Trophoblast cell (in vitro differentiated cells and primary cell): Measurements from ENCODE around the gene ZNF524.

Source experiments
- DNase-seq, 2 donors: peaks; one replicate each; pipeline ENCODE4 v3.0.0-alpha.2; 2016
- H2AFZ ChIP-seq: 2 replicates; pipeline ENCODE4 v1.6.1; 2013; ENCODE audit warnings: low read length, moderate library complexity, mild to moderate bottlenecking; ENCODE audit not compliant: insufficient read depth, poor library complexity
- H2AK5ac ChIP-seq: 2 replicates; pipeline ENCODE4 v1.6.1; 2013; ENCODE audit warnings: mild to moderate bottlenecking, low read length
- H2BK120ac ChIP-seq: 2 replicates; pipeline ENCODE4 v1.6.1; 2013; ENCODE audit warnings: low read length, mild to moderate bottlenecking, moderate library complexity; ENCODE audit not compliant: insufficient read depth, poor library complexity
- H2BK12ac ChIP-seq: 2 replicates; pipeline ENCODE4 v1.6.1; 2013; ENCODE audit warnings: mild to moderate bottlenecking, low read length, moderate library complexity
- H2BK5ac ChIP-seq: 2 replicates; pipeline ENCODE4 v1.6.1; 2013; ENCODE audit warnings: low read length, low read depth, moderate library complexity, mild to moderate bottlenecking; ENCODE audit not compliant: poor library complexity
- H3K14ac ChIP-seq: 2 replicates; pipeline ENCODE4 v1.6.1; 2013; ENCODE audit warnings: mild to moderate bottlenecking, low read length
- H3K18ac ChIP-seq: 2 replicates; pipeline ENCODE4 v1.6.1; 2013; ENCODE audit warnings: mild to moderate bottlenecking, low read length
- H3K23ac ChIP-seq: 2 replicates; pipeline ENCODE4 v1.6.1; 2013; ENCODE audit warnings: low read length
- H3K27ac ChIP-seq: 2 replicates; pipeline ENCODE4 v1.5.1; 2013; ENCODE audit warnings: low read depth, mild to moderate bottlenecking, inconsistent platforms, low read length, moderate library complexity
- H3K27me3 ChIP-seq: 2 replicates; pipeline ENCODE4 v1.6.1; 2013; ENCODE audit warnings: inconsistent platforms, mild to moderate bottlenecking, low read length, moderate library complexity; ENCODE audit not compliant: insufficient read depth
- H3K36me3 ChIP-seq, 2 experiments: 1 replicate in 1 of 2; 2 replicates in 1 of 2; pipeline ENCODE4 v1.6.1; 2013; ENCODE audit warnings: low read length in 2 of 2, mild to moderate bottlenecking in 2 of 2, moderate library complexity in 1 of 2; ENCODE audit not compliant: insufficient read depth in 2 of 2, control insufficient read depth in 1 of 2
- H3K4ac ChIP-seq: 2 replicates; pipeline ENCODE4 v1.6.1; 2013; ENCODE audit warnings: low read depth, mild to moderate bottlenecking, low read length, moderate library complexity
- H3K4me1 ChIP-seq, 2 experiments: 1 replicate in 1 of 2; 2 replicates in 1 of 2; pipeline ENCODE4 v1.6.1; 2013; ENCODE audit warnings: low read length in 2 of 2, mild to moderate bottlenecking in 2 of 2, moderate library complexity in 1 of 2; ENCODE audit not compliant: insufficient read depth in 2 of 2, control insufficient read depth in 1 of 2
- H3K4me2 ChIP-seq: 2 replicates; pipeline ENCODE4 v1.6.1; 2013; ENCODE audit warnings: inconsistent platforms, mild to moderate bottlenecking, low read length, moderate library complexity
- H3K4me3 ChIP-seq: 2 replicates; pipeline ENCODE4 v1.5.1; 2013; ENCODE audit warnings: mild to moderate bottlenecking, low read depth, low read length, inconsistent platforms
- H3K79me1 ChIP-seq: one replicate; pipeline ENCODE4 v1.6.1; 2013; ENCODE audit warnings: low read length
- H3K79me2 ChIP-seq: 2 replicates; pipeline ENCODE4 v1.6.1; 2013; ENCODE audit warnings: low read length, mild to moderate bottlenecking; ENCODE audit not compliant: control insufficient read depth, insufficient read depth, poor library complexity
- H3K9ac ChIP-seq: 2 replicates; pipeline ENCODE4 v1.6.1; 2013; ENCODE audit warnings: mild to moderate bottlenecking, low read length
- H3K9me3 ChIP-seq: 2 replicates; pipeline ENCODE4 v1.6.1; 2013; ENCODE audit warnings: low read depth, mild to moderate bottlenecking, control low read depth, inconsistent platforms, low read length; ENCODE audit not compliant: insufficient read depth
- H4K12ac ChIP-seq: 2 replicates; pipeline ENCODE4 v1.6.1; 2013; ENCODE audit warnings: low read depth, mild to moderate bottlenecking, low read length, moderate library complexity
- H4K8ac ChIP-seq: 2 replicates; pipeline ENCODE4 v1.6.1; 2013; ENCODE audit warnings: low read depth, mild to moderate bottlenecking, low read length, moderate library complexity
- H4K91ac ChIP-seq: one replicate; pipeline ENCODE4 v1.6.1; 2013; ENCODE audit warnings: low read depth, mild to moderate bottlenecking, low read length, moderate library complexity
- WGBS: extraction: QIAGEN DNeasy Blood & Tissue Kit; methylation state at CpG from one replicate; pipeline ENCODE4 v1.1.7; 2013; ENCODE audit warnings: missing lambda C conversion rate; ENCODE audit not compliant: insufficient read length, insufficient coverage; ENCODE audit errors: extremely low coverage; 5-methylcytosine and 5-hydroxymethylcytosine counted together

Gene ZNF524

DNA sequence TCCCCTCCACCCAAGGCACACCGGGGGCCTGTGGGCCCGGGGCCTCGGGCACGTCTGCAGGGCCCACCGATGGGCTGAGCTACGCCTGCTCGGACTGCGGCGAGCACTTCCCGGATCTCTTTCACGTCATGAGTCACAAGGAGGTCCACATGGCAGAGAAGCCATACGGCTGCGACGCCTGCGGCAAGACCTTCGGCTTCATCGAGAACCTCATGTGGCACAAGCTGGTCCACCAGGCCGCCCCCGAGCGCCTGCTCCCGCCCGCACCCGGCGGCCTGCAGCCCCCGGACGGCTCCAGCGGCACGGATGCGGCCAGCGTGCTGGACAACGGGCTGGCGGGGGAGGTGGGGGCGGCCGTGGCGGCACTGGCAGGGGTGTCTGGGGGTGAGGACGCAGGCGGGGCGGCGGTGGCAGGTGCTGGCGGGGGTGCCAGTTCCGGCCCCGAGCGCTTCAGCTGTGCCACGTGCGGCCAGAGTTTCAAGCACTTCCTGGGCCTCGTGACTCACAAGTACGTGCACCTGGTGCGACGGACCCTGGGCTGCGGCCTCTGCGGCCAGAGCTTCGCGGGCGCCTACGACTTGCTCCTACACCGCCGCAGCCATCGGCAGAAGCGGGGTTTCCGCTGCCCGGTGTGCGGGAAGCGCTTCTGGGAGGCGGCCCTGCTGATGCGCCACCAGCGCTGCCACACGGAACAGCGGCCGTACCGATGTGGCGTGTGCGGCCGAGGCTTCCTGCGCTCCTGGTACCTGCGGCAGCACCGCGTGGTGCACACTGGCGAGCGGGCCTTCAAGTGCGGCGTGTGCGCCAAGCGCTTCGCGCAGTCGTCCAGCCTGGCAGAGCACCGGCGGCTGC, 15.7 kb downstream of the ZNF524 start:
- Histone ChIP-seq H3K9ac (no peak overlapping the region), H3K79me2 (no peaks in the 10 kb centered on the region), H3K27me3 (no peaks in the 10 kb centered on the region), H3K18ac (no peak overlapping the region), H3K23ac (no peak overlapping the region), H3K4me3 (no peak overlapping the region), H2AFZ (no peak overlapping the region), H3K79me1 (no peaks in the 10 kb centered on the region), H3K27ac (no peak overlapping the region), H4K8ac (no peak overlapping the region), H4K91ac (no peak overlapping the region), H3K36me3 (peaks cover 39 to 45% of the 10 kb centered on the region in 2 experiments), H4K12ac (no peak overlapping the region), H3K4me1 (no peaks in the 10 kb centered on the region), H2AK5ac (no peak overlapping the region), H3K4me2 (no peak overlapping the region), H2BK120ac (no peak overlapping the region), H3K14ac (no peak overlapping the region), H2BK12ac (no peak overlapping the region), H3K9me3 (peaks cover 7% of the 10 kb centered on the region), H2BK5ac (no peak overlapping the region), H3K4ac (no peak overlapping the region)
- WGBS = no CpG with 5 or more reads among the region's 88 CpGs
- DNase-seq = no peak

DNA sequence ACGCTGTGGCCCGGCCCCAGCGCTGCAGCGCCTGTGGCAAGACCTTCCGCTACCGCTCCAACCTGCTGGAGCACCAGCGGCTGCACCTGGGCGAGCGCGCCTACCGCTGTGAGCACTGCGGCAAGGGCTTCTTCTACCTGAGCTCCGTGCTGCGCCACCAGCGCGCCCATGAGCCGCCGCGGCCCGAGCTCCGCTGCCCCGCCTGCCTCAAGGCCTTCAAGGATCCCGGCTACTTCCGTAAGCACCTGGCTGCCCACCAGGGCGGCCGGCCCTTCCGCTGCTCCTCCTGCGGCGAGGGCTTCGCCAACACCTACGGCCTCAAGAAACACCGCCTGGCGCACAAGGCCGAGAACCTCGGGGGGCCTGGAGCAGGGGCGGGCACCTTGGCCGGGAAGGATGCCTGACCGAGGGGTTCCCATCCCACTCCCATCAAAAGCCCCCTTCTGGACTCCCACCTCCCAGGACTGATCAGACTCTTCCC, 16.3 kb downstream of the ZNF524 start:
- Histone ChIP-seq H3K4me3 (no peak overlapping the region), H4K91ac (no peak overlapping the region), H3K36me3 (peaks cover 39 to 49% of the 10 kb centered on the region in 2 experiments), H3K79me1 (no peaks in the 10 kb centered on the region), H3K4me1 (no peaks in the 10 kb centered on the region), H3K4ac (no peak overlapping the region), H3K18ac (no peak overlapping the region), H2BK5ac (no peak overlapping the region), H2BK12ac (no peak overlapping the region), H3K4me2 (no peak overlapping the region), H2AFZ (no peak overlapping the region), H3K23ac (no peak overlapping the region), H3K27ac (no peak overlapping the region), H2BK120ac (no peak overlapping the region), H4K8ac (no peak overlapping the region), H3K27me3 (no peaks in the 10 kb centered on the region), H2AK5ac (no peak overlapping the region), H3K9ac (no peak overlapping the region), H3K14ac (no peak overlapping the region), H3K9me3 (peaks cover 10% of the 10 kb centered on the region), H3K79me2 (no peaks in the 10 kb centered on the region), H4K12ac (no peak overlapping the region)
- DNase-seq = no peak
- no CpG with 5 or more reads among the region's 38 CpGs for WGBS

DNA sequence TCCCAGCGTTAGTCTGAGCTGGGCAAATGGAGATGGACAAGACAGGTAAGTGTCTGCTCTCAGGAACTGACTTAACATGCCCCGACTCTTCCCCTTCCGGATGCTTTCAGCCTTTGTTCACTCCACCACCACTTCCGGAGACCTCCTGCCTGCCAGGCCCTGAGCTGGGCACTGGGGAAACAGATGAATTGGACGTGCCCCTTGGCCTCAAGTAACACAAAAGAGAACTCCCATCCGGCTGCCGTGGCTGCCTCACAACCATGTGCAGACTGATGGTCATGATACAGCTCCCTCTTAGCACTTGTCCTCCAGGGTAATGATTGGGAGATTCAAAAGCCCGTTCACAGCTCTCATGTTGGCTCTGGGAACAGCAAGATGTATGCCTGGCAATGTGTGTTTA, 17.3 kb downstream of the ZNF524 start:
- H4K91ac ChIP-seq = no peak overlapping the region
- no peak overlapping the region for H2AK5ac ChIP-seq
- no peak for DNase-seq
- H3K4me2 ChIP-seq = no peak overlapping the region
- H3K27ac ChIP-seq = no peak overlapping the region
- H3K4ac ChIP-seq = no peak overlapping the region
- H3K27me3 ChIP-seq = no peaks in the 10 kb centered on the region
- no peak overlapping the region for H3K23ac ChIP-seq
- H3K79me1 ChIP-seq = no peaks in the 10 kb centered on the region
- no peak overlapping the region for H4K12ac ChIP-seq
- no peak overlapping the region for H3K14ac ChIP-seq
- H3K4me3 ChIP-seq = no peak overlapping the region
- peaks cover 46 to 52% of the 10 kb centered on the region in 2 experiments for H3K36me3 ChIP-seq
- H3K4me1 ChIP-seq = no peaks in the 10 kb centered on the region
- H2BK5ac ChIP-seq = no peak overlapping the region
- no peak overlapping the region for H3K9ac ChIP-seq
- no peak overlapping the region for H2BK120ac ChIP-seq
- no peaks in the 10 kb centered on the region for H3K79me2 ChIP-seq
- no peak overlapping the region for H4K8ac ChIP-seq
- no peak overlapping the region for H2BK12ac ChIP-seq
- H3K18ac ChIP-seq = no peak overlapping the region
- H2AFZ ChIP-seq = no peak overlapping the region
- H3K9me3 ChIP-seq = peaks cover 15% of the 10 kb centered on the region
- WGBS = no CpG with 5 or more reads among the region's 8 CpGs

DNA sequence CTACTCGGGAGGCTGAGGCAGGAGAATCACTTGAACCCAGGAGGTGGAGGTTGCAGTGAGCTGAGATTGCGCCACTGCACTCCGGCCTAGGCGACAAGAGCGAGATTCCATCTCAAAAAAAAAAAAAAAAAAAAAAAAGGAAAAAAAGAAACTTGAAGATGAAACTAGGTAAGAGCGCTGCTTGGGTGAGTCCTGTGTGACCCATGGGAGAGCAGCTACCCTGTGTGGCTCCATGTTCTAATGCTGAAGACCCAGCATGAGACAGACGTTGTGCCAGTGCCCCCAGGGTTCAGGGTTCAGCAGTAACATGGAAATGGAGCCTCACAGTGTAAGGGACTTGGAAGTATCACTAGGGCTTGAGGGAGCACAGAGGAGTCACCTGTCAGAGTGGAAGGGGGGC, 18.3 kb downstream of the ZNF524 start:
- Histone ChIP-seq H3K9ac (peak overlapping the region; percentile 43), H3K27ac (no peak overlapping the region), H2BK12ac (no peak overlapping the region), H3K4me1 (no peaks in the 10 kb centered on the region), H3K18ac (no peak overlapping the region), H4K8ac (no peak overlapping the region), H3K9me3 (peaks cover 15% of the 10 kb centered on the region), H2BK120ac (no peak overlapping the region), H3K4me2 (no peak overlapping the region), H3K23ac (no peak overlapping the region), H3K4me3 (no peak overlapping the region), H3K36me3 (peaks cover 47 to 52% of the 10 kb centered on the region in 2 experiments), H4K91ac (no peak overlapping the region), H3K79me1 (no peaks in the 10 kb centered on the region), H3K27me3 (no peaks in the 10 kb centered on the region), H2AK5ac (no peak overlapping the region), H3K4ac (no peak overlapping the region), H4K12ac (no peak overlapping the region), H2AFZ (no peak overlapping the region), H2BK5ac (no peak overlapping the region), H3K14ac (no peak overlapping the region), H3K79me2 (no peaks in the 10 kb centered on the region)
- WGBS = no CpG with 5 or more reads among the region's 7 CpGs
- no peak for DNase-seq
